ENCODE measurements around the gene KPNA4.

KPNA4 gene

GRCh38 chr3:160445854-160446253, 119.5 kb downstream of the KPNA4 start:
- Histone ChIP-seq H3K4me3 (ENCODE audit: low read length) (no peak overlapping the region), H3K9me3 (ENCODE audit: control insufficient read depth, insufficient read depth, low read length) (no peaks in the 10 kb centered on the region), H3K4me1 (ENCODE audit: control insufficient read depth, insufficient read depth, low read length) (peaks cover 1% of the 10 kb centered on the region; the same call in 1 of the 2 replicates), H3K27ac (ENCODE audit: low read length) (no peak overlapping the region), H3K27me3 (ENCODE audit: control insufficient read depth, insufficient read depth, low read length) (no peaks in the 10 kb centered on the region), H3K36me3 (ENCODE audit: control insufficient read depth, insufficient read depth, low read length) (peaks cover 3% of the 10 kb centered on the region; the same call in 1 of the 2 replicates)
- WGBS (ENCODE audit: insufficient coverage, insufficient read length) = no CpG with 5 or more reads among the region's 1 CpG
- DNase-seq (ENCODE audit: low read depth, low spot score) = no peak
